GM21528 (cell line): Measurements from ENCODE around the gene MAGOH.
"Not testable (repeated sequence)": the region's sequence is repeated elsewhere in the genome, so short reads cannot be mapped to it uniquely, and the experiment has no call there.

Experiments used
- ATAC-seq: cut with Tn5 transposase; IDR thresholded peaks from one replicate; pipeline ENCODE4 v1.9.1; 2021; ENCODE audit warnings: mild to moderate bottlenecking, moderate library complexity; ENCODE audit not compliant: unreplicated experiment, low FRiP score

MAGOH gene

DNA sequence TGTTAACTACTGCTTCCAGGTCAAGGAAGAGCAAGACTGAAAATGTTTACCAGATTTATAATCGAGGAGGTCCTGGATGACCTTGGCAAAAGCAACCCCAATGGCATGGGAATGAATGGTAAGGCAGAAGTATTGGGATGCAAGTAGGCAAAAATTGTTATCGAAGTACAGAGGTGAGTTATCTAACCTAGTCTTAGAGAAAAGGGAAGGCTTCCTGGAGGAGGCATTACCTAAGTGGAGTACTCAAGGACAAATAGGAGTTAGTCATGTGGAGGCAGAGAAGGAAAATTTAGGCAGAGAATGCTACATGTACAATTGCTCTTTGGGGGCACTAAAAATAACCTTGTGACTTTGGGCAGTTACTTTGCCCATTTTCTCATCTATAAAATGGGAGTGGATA, 3.5 kb upstream of the MAGOH start:
- ATAC-seq, result no peak

DNA sequence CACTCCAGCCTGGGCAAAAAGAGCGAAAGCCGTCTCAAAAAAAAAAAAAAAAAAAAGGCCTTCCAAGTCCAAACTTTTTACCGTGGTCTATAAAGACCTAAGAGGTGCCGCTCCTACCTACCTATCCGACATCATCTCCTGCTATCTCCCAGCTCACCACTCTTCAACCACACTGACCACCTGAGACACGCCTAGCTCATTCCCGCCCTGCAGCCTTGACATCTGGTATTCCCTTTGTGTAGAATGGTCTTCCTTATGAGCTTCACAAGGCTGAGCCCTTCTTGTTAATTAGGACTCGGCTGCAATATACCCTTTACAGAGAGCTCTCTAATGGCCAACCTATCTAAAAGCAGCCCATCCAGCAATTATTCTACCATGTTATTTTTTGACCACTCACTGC, 680 bp downstream of the MAGOH start:
- no peak for ATAC-seq

DNA sequence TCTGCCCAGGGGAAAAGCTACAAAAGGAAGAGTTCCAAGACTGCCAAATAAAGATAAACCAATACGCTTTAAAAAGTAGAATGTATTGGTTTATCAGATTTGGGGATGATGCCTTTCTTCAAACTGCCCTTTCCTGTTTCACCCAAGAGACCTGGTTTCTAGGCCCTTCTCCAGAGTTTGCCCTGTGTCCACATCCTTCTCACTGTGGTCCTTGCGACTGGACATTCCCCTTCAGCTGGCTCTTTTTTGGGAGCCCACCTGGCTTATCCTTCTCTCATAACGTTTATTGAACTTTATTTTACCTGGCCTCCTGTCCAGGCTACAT, 17.4 kb downstream of the MAGOH start:
- no peak for ATAC-seq

DNA sequence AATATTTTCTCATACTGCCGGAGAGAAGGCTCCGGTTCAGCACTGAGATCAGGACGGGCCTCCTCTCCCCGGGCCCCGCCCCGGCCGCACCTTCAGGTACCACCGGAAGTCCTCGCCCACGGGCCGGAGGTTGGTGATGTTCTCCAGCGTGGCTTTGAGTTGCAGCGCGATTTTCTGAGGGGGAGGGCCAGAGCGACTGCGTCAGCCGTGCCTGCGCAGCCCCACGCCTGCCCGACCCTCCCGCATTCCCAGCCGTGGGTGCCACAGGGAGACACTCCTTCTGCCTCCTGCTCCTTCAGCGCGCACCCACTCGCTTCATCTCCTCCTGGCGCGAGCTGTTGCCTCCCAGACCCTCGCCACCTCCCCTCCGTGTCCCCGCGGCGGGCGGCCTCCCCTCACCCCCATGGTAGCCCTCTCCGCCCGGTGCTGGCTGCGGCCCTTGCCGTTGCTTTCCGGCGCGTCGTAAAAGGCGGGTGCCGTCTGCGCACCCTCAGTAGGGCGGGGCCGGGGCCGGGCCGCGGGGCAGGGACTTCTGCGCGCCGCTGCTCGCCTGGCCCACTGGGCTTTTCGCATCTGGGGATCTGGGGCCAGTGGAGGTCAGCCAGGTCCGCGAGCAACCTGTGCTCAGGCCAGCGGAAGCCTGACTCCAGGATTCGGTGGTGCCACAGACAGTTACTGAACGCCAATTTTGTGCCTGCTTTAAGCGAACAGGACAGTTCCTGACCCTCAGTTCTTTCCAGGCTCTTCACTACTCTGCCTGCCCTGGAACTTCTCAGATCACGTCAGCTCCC, 18.0 kb downstream of the MAGOH start, which contains the start of gene CZIB:
Gene CZIB (minus strand): TSS at position 464 of the 791 bp plus-strand sequence. CDS start 59 bp downstream, at position 405.
- peak; percentile 92 for ATAC-seq

DNA sequence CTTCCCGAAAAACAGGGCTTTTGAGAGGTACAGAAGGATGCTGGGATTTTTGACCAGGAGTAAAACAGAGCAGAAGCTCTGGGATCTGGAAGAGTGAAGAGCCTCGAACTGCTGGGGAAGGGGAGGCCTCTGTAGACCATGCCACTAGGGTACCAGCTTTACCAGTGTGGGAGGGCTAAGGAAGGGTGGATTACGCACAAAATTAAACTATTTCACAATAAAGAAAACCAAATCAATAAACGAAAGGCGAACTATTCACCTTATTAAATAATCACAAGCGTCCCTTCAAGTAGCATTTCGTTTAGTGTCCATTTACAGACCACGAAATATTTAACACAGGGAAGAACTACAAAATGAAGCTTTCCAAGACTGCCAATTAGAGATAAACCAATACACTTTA, 18.6 kb downstream of the MAGOH start:
- no peak for ATAC-seq

DNA sequence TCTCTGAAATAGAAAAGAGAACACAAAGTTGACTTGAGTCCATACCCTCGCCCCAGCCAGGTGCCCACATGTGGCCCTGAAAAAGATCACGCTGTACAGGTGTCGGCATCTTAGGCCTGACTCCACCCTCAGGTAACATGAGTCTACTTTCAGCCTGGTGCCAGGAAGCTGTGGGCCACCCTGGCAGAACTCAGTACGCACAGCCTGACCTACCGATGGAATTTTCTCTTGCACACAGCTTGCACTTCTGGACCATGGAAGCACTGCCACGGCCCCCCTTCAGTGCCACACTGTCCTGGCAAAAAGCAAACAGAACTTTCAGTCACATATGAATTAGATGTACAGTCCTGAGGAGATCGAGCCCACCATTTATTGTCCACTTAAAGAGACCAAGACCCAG, 20.1 kb downstream of the MAGOH start:
- no peak for ATAC-seq

DNA sequence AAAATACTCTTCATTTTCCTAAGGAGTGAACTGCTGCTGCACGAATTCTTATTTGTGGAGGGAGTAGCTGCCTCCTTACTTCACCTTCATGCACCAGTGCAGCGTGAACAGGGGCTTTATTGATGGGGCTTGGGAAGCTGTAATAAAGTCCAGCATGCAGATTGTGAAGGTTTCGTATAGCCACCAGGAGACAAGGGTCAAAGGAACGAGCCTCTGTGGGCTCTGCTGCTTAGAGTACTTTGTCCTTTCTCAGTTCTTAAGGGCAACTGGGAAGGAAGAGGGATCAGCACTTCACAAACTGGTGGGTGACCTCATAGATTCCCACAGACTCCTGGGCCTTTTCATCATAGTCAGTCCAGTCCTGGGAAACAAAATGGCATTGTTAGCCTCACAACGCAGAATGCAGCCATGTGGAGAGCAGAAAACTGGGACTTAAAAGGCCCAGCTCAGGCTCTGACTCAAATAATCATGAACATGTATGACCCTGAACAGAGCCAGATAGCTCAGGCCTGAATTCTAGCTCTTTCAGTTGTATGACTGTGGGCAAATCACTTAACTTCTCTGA, 23.9 kb downstream of the MAGOH start:
- ATAC-seq, result no peak

DNA sequence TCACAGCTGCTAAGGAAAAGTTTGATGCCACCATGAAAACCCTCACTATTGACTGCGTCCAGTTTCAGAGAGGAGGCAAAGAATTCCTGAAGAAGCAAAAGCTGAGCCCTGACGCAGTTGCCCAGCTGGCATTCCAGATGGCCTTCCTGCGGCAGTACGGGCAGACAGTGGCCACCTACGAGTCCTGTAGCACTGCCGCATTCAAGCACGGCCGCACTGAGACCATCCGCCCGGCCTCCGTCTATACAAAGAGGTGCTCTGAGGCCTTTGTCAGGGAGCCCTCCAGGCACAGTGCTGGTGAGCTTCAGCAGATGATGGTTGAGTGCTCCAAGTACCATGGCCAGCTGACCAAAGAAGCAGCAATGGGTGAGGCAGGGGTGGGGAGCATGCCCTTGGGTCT, 27.4 kb downstream of the MAGOH start:
- ATAC-seq, result no peak

DNA sequence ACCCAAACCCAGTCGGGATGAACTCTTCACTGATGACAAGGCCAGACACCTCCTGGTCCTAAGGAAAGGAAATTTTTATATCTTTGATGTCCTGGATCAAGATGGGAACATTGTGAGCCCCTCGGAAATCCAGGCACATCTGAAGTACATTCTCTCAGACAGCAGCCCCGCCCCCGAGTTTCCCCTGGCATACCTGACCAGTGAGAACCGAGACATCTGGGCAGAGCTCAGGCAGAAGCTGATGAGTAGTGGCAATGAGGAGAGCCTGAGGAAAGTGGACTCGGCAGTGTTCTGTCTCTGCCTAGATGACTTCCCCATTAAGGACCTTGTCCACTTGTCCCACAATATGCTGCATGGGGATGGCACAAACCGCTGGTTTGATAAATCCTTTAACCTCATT, 28.0 kb downstream of the MAGOH start:
- ATAC-seq, result no peak

DNA sequence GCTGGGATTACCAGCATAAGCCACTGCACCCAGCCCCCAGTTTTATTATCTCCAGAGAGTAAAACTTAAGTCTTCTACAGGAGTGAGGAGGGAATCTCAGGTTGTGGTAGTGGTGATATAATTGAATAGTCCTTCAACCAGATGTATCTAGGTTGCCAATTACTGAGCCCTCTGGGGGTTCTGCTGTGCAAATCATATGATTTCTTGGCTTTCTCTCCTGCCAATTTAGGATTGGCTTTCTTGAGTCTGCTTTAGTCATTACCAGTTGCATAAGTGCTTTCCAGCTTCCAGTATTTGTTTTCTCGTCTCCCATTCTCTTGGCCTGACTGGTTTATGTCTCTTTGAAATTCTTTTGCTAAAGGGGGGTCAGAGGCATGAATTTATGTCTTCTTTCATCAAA, 30.6 kb downstream of the MAGOH start:
- no peak for ATAC-seq

DNA sequence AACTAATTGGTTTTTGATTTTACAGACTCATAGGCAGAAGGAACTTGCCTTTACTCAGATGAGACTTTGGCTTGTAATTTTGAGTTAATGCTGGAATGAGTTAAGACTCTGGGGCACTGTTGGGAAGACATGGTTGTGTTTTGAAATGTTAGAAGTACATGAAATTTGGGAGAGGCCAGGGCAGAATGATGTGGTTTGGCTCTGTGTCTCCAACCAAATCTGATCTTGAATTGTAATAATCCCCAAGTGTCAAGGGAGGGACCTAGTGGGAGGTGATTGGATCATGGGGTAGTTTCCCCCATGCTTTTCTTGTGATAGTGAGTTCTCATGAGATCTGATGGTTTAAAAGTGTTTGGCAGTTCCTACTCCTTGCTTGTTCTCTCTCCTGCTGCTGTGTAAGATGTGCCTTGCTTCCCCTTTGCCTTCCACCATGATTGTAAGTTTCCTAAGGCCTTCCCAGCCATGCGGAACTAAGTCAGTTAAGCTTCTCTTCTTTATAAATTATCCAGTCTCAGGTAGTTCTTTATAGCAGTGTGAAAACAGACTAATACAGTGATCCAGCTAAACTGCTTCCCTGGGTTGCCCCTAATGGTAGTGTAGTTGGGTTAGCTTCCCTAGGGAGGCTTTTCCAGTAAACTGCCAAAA, 31.5 kb downstream of the MAGOH start:
- ATAC-seq, result no peak

DNA sequence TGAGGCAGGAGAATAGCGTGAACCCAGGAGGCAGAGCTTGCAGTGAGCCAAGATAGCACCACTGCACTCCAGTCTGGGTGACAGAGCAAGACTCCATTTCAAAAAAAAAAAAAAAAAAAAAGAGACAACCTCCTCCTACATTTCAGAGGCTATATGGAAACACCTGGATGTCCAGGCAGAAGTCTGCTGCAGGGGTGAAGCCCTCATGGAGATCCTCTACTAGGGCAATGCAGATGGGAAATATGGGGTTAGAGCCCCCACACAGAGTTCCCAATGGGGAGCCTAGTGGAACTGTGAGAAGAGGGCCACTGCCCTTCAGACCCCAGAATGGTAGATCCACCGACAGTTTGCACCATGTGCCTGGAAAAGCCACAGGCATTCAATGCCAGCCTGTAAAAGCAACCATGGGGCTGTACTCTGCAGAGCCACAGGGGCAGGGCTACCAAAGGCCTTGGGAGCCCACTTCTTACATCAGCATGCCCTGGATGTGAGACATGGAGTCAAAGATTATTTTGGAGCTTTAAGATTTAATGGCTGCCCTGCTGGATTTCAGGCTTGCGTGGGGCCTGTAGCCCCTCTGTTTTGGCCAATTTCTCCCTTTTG, 32.1 kb downstream of the MAGOH start:
- ATAC-seq, result not testable (repeated sequence)

DNA sequence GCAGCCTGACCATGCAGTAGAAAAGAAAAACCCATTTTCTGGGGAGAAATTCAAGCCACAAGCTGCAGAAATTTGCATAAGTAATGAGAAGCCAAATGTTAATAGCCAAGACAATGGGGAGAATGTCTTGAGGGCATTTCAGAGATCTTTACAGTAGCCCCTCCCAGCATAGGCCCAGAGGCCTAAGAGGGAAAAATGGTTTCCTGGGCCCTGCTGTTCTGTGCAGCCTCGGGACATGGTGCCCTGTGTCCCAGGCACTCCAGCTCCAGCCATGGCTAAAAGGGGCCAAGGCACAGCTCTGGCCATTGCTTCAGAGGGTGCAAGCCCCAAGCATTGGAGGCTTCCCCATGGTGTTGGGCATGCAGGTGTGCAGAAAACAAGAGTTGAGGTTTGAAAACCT, 32.8 kb downstream of the MAGOH start:
- ATAC-seq, result not testable (repeated sequence)

DNA sequence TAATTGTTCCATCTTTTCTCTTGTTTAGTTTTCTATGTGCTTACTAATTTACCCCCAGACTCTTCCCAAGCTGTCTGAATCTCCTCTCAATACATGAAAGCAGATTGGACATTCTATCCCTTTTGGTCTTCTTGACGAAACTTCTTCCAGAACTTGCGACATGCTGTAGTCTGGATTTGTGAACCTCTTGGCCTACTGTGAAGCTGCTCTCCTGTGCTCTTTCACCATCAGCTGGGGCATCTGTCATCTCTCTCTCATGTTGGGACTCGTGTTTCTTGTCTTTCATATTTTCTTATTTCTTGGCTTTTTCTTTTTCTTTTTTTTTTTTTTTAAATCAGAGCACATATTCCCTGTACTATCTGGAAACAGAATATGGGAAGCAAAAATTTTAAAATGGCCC, 34.9 kb downstream of the MAGOH start:
- ATAC-seq, result no peak

DNA sequence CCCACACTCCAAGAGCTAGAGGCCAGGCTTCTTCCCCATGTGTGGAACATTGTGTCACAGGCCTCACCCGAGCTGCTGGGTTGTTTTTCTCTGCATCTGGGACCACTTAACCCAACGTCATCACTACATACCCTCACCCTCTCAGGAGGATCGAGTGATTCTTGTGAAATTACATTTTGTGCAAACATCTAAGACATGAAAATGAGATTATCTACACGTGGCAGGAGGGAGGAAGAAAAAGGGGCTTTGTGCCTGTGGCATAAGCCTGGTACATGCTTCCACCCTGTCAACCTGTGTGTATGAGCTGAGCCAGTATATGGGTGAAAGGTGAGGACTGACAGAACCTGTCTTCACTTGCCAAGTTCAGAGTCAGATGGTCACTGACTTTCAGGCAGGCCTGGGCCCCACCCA, 40.1 kb downstream of the MAGOH start:
- no peak for ATAC-seq

DNA sequence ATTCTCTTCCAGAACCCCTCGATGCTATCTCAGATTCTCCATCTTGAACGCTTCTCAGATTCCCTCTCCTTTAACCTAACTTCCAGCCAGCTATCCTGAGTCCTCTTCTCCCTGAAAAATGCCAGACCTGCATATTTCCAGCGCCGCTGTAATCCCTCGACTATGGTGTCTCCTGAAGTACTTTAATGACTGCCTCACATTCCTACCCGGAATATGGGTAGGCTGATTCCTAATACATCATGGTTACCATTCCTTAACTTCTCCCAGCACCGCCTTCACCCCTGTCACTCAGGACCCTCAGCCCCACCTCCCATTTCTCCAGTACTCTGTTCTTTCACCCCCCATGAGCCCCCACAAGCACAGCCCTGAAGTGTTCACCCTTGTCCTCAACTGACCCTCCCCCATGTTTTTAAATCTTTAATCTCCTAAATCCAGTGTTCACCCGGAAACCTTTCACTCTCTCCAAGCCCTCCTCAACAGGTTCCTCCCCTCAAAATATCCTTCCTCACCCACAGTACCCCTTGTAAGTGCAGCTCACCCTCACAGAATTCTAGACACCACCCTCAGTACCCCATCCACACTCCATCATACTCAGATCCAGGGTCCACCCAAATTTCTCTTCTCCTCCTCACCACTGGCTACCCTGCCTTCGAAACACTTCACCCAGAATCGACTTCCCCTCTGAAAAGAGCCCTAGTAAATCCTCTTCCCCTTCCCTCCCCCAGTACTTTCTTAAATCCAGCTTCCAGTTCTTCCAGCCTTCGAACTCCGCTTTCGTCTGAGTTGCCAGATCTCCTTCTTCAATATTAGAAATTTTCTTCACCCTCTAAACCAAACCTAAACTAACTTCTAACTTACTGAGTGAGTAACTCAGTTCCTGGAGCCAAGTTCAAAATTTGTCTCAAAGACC, 40.8 kb downstream of the MAGOH start:
- no peak for ATAC-seq

DNA sequence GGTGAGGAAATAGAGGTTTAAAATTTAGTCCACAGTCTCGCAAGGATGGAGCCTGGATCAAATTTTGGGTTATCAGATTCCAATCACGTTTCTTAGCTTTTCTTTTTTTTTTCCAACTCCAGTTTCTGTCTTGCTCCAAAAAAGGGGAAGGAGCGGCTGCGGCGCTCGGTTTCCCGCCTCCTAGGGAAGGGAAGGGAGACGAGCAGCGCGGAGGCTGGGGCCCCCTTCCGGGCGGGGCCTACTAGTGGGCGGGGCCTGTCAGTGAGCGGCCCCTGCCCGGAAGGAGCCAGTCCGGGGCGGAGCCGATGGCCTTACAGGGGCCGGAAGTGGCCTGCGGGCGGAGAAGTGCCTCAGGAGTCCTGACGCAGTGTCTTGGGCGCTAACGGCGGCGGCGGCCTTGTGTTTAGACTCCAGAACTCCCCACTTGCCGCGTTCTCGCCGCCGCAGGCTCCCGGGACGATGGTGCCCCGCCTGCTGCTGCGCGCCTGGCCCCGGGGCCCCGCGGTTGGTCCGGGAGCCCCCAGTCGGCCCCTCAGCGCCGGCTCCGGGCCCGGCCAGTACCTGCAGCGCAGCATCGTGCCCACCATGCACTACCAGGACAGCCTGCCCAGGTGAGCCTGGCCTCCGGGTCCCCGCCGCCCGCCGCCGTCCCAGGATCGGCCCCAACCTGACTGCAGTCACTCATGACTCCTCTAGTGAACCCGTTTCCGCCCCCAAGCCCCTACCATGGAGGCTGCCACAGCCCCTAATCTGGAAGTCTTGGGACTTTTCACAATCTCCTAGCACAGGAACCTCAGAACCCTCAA, 41.6 kb downstream of the MAGOH start, which contains the start of gene CPT2:
Gene CPT2 (plus strand): TSS at position 340 of the 806 bp plus-strand sequence. CDS start 120 bp downstream, at position 460.
- peak; percentile 97 for ATAC-seq

DNA sequence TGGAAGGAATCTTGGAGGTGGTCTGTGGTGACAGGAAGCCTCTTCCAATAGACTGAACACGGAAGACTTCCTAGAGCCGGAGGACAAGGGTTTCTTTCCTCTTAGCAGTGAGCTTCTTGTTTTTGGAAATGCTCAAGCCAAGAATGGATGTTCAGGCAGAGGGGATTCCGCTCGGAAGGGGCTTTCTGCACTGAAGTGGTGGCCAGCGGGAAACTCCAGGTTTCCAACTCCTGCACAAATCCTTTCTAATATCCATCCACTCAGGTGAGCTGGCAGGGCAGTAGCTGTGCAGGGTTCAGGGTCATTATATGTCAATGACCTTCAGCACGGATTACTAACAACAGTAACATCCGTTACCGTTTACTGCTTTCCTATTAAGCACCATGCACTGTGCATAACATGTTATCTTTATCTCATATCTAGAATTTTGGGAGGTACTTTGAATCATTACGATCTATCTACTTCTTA, 42.3 kb downstream of the MAGOH start:
- ATAC-seq, result peak; percentile 10

DNA sequence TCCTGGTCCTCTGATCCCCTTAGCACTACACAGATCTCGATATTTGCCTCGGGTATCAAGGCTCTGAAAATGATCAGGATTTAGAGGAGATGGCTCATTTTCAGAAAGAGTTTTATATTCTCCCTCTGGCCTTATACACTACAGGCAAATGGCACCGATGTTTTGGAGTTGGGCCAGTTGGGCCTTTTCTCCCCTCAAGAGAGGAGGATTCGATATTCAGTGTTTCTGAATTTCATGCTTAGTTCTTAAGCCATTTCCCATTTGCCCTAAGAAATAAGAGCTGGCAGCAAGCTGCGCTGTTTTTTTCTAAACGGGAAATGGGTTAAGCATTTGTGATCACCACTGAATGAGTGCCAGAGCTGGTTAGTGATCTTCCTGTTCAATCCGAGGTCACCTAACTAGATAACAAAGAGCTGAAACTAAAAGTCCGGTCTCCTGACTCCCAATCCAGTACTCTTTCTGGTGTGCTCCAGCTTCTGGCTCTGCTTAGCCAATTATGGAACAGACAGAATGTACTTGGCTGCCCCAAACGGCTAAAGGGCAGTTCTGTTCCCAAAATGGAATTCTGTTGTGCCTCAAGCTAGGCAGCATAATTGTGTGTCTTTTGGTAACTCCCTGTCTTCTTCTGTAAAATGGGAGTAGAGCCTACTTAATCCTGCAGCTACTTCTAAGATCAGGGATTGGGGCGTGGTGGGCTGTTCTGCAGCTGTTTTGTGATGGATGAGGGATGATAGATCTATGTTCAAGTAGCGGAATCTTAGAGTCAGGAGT, 42.9 kb downstream of the MAGOH start:
- no peak for ATAC-seq
